Astrocyte of the spinal cord (primary cell): ENCODE measurements around the gene CRYBG3.

Experiments
- DNase-seq: peaks from one replicate; pipeline ENCODE4 v3.0.0; 2011; ENCODE audit warnings: low read depth, low spot score
- H3K4me3 ChIP-seq: 2 replicates; pipeline ENCODE4 v1.5.1; 2011; ENCODE audit warnings: low read depth, mild to moderate bottlenecking, low read length, moderate library complexity
- CTCF ChIP-seq: IDR thresholded peaks from 2 replicates; pipeline ENCODE4 v1.5.1; 2012; ENCODE audit warnings: low read depth, mild to moderate bottlenecking, low read length, inconsistent platforms
- in situ Hi-C: cut with HindIII; loops from 2 replicates; pipeline ENCODE4 v1.10.0; 2017; ENCODE audit warnings: low sequenced_read_pairs

The CRYBG3 gene

GRCh38 chr3:97822359-97822775 is 556 bp downstream of the CRYBG3 start:
- no peak for TF ChIP-seq CTCF
- in situ Hi-C loops = no loop called here
- peak; percentile 68 for DNase-seq
- H3K4me3 ChIP-seq = peak overlapping the region; percentile 82

- peak overlapping the region; percentile 82 for H3K4me3 ChIP-seq
- TF ChIP-seq CTCF = no peak
- no peak for DNase-seq
- in situ Hi-C loops = no loop called here
Observed at GRCh38 chr3:97823046-97824004, 1.5 kb downstream of the CRYBG3 start.

- no peak for TF ChIP-seq CTCF
- no peak for DNase-seq
- no peak overlapping the region for H3K4me3 ChIP-seq
- in situ Hi-C loops = no loop called here
Observed at GRCh38 chr3:97825101-97825500, 3.3 kb downstream of the CRYBG3 start.

GRCh38 chr3:97827741-97828471 is 6.1 kb downstream of the CRYBG3 start:
- peak; percentile 19 for DNase-seq
- H3K4me3 ChIP-seq = no peak overlapping the region
- no peak for TF ChIP-seq CTCF
- in situ Hi-C loops = no loop called here

- no peak for TF ChIP-seq CTCF
- DNase-seq = no peak
- in situ Hi-C loops = no loop called here
- H3K4me3 ChIP-seq = no peak overlapping the region
Observed at GRCh38 chr3:97829198-97829597, 7.4 kb downstream of the CRYBG3 start.

- no peak for TF ChIP-seq CTCF
- DNase-seq = no peak
- in situ Hi-C loops = no loop called here
Observed at GRCh38 chr3:97830638-97831037, 8.8 kb downstream of the CRYBG3 start.

More at GRCh38 chr3:97830638-97831037, 8.8 kb downstream of the CRYBG3 start:
- no peak overlapping the region for H3K4me3 ChIP-seq
